AML-193 (cell line): ENCODE results near the gene RPL13.
"Not testable (repeated sequence)": the region's sequence is repeated elsewhere in the genome, so short reads cannot be mapped to it uniquely, and the experiment has no call there.

Experiments
- DNase-seq, 2 experiments: peaks; one replicate each; lab custom pipeline; 2025; lab: John Stamatoyannopoulos, UW

Gene RPL13

DNA sequence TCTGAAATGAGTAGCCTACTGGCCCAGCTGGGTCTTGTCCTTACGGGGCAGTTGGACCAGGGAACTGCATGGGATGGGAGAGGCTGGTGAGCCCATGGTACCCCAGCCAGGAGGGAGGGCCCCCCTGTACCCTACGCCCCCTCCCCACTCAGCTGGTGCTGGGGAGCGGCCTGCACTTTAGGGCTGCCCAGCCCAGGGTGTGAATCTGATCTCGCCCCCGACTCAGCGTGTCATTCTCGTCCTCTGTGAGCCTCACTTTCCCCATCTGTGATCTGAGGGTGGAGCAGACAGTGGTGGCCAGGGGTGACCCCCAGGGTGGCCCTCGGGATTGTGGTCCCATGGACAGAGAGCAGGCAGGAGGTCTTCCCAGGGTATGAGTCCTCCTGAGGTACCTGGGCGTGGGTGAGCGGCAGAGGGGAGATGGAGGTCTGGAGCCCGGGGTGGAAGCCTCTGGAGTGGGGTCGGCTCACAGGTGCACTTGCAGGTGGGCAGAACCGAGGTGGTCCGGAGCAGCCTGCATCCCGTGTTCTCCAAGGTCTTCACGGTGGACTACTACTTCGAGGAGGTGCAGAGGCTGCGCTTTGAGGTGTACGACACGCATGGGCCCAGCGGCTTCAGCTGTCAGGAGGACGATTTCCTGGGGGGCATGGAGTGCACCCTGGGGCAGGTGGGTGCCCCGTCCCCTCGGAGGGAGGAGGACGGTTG, 16.7 kb downstream of the RPL13 start:
- DNase-seq, result no peak

DNA sequence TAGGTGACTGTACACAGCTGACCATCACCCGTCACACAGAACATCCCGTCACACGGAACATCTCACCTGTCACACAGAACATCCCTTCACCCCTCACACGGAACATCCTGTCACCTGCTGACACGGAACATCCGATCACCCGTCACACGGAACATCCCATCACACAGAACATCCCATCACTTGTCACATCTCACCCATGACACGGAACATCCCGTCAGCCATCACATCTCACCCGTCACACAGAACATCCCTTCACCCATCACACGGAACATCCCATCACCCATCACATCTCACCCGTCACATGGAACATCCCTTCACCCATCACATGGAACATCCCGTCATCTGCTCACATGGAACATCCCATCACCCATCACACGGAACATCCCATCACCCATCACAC, 18.9 kb downstream of the RPL13 start:
- no peak for DNase-seq

DNA sequence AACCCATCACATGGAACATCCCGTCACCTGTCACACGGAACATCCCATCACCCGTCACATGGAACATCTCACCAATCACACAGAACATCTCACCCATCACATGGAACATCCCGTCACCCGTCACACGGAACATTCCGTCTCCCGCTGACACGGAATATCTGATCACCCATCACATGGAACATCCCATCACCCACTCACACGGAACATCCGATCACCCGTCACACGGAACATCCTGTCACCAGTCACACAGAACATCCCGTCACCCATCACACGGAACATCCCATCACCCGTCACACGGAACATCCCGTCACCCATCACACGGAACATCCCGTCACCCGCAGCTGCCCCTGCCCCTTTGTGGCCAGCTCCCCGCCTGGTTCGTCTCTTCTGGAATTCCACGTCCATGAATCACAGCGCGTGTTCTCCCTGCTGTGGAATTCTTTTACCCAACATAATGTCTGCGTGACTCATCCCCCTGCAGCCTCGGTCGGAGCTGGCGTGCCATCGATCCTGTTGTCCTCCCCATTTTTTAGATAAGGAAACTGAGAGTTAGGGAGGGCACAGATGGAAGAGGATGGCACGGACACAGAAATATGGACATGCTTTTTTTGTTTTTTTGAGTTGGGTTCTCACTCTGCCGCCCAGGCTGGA, 20.7 kb downstream of the RPL13 start:
- no peak for DNase-seq

DNA sequence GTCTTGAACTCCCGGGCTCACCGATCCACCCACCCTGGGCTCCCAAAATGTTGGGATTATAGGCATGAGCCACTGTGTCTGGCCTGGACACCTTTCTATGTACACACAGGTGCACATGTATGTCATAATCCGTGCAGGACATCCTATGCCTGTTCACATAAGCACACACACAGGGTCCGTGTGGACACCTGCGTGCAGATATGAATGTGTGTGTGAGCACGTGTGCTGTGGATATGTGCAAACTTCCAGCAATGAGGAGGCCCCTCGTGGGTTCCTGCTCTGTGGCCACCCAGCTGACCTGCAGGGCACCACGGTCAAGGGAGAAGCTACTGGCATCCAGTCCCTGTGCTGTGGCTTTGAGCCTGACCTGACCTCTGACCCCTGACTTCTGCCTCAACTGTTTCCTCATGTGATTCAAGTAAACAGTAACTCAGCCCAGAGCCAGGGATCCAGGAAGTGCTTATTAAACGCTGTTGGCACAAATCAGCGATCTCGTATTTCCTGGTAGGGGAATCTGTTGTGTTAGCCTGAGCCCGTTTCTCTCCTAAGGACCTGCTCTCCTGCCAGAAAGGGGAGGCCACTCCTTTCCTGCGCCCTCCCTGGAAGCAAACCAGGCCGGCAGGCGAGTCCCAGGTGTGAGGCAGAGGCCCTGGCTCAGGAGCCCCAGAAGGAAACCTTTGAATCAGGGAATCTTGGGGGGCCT, 21.5 kb downstream of the RPL13 start:
- DNase-seq, result no peak

DNA sequence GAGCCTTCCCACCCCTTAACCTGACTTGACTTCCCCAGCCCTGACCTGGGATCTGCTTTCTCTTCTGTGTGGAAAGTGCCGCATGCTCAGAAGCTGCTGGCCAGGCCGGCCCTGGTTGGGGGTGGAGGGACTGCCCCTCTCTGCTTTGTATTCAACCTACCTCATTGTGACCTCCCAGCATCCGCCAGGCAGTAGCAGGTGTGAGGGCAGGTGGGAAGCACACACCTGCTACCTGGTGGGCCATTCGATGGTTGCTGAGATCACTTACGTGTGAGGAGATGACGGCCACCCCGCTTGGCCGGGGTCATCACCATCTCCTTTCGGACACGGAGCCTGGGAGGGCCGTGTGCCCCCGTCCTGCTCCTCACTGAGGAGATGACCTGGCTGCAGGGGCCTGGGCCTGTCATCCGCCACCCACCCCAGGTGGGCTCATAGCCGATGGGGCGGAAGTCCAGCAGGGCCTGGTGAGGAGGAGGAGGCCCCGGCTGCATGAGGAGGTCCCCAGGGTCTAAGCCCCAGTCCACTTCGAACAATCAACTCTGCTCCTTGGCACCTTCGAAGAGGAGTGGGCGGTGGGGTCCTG, 22.2 kb downstream of the RPL13 start:
- DNase-seq, result no peak

DNA sequence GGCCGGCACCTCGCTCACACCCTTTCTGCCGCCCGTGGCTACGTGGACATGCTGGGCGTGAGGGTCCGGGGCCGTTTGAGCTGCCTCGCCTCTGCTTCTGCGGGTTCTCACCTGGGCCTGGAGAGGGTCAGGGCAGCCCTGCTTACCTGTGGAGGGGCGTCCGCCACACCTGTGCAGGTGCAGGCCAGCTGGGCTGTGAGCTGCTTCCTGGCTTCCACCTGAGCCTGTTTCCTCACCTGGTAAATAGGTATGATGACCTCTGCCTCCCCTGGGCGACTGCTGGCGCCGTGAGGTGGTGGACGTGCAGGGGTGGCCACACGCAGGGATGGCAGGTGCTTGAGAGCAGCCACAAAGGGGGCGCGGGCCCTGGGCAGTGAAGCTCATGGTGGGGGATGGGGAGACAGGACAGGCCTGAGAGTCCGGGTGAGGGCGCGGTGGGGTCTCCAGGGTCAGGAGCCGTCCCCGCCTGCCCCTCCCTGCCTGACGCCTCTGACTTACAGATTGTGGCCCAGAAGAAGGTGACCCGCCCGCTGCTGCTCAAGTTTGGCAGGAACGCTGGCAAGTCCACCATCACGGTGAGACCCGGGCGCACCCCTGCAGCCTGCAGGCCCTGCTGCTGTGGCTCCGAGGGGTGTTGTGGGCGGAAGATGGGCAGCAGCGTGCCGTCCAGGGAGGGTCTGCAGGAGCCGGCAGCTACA, 22.9 kb downstream of the RPL13 start:
- no peak for DNase-seq

DNA sequence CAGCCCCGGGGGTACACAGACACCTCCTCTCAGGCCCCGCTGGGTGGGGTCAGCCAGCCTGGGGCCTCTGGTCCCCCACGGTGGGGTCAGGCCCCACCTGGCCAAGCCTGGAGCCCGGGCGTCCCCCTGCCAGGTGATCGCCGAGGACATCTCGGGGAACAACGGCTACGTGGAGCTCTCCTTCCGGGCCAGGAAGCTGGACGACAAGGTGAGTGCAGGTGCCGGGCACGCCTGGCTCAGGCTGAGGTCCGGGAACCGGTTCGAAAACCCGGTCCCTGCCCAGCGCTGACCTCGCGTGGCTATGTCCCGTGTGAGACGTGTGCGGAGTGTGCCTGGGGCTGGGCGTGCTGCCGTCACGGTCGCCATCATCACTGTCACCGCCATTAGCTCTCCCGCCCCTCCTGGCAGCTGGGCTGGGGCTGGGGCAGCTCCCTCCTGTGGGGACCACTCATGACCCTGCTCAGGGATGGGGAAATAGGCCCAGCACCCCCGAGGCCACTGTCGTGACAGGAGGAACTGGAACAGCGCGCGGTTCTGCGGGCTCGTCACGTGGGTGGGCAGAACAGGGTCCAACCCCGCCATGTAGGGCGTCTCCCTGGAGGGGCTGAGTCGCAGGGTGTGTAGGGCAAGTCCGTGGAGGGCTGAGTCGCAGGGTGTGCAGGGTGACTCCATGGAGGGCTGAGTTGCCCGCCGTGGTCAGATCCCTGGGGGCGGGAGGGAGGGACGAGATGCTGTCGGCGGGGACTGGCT, 23.6 kb downstream of the RPL13 start:
- no peak for DNase-seq

DNA sequence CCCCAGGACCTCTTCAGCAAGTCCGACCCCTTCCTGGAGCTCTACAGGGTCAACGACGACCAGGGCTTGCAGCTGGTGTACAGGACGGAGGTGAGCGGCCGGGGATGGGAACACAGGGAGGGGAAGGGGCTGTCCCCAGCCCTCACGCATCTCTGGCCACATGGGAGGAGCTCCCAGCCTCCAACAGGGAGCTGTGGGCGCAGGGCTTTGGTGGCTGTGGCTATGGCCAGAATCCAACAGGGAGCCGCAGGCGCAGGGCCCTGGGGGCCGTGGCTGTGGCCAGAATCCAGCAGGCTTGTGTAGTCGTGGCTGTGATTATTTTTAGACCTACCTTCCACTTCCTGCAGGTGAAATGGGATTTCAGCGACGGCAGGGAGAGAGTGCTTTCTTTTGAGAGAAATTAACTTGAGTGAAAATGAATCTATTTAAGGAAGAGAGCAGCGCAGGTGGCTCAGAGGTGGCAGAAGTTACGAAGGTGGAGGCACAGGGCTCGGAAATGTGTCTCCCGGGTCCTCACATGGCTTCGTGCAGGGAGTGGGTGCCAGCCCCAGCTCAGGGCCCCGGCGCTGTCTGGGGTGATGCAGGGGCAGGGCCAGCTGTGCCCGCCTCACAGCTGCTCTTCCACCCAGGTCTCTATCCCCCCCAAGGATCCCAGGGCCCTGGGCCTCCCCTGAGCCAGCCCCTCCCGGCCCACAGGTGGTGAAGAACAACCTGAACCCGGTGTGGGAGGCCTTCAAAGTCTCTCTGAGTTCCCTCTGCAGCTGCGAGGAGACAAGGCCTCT, 24.5 kb downstream of the RPL13 start:
- DNase-seq, result no peak

DNA sequence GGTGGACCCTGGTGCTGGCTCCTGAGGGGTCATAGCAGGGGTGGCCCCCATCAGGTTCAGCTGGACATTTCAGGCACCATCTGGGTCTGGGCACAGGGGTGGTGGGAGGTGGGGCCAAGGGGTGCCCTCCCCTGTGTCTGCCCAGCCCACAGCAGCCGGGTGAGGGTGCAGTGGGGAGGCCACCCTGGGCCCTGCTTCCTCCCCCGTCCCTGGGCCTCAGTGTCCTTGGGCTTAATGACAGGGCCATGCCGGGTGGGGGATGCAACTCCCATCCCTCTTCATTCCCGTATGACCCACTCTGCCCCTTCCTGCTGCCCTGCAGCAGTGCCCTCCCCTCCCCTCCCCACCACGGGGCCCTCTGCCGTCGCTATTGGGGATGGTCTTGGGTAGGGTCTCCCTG, 25.7 kb downstream of the RPL13 start:
- DNase-seq, result no peak

DNA sequence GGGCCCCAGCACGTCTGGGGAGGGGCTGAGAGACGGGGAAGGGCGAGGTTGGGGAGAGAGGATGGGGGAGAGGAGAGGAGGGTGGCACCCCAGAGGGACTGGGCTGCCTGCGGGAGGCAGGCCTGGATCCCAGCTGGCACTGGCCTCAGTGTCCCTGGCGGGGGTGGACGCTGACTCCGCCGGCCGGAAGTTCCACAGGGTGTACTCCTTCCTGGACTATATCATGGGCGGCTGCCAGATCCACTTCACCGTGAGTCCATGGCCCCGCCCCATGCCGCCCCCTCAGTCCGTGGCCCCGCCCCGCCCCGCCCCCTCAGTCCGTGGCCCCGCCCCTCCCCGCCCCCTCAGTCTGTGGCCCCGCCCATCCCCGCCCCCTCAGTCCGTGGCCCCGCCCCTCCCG, 26.4 kb downstream of the RPL13 start:
- DNase-seq, result no peak

DNA sequence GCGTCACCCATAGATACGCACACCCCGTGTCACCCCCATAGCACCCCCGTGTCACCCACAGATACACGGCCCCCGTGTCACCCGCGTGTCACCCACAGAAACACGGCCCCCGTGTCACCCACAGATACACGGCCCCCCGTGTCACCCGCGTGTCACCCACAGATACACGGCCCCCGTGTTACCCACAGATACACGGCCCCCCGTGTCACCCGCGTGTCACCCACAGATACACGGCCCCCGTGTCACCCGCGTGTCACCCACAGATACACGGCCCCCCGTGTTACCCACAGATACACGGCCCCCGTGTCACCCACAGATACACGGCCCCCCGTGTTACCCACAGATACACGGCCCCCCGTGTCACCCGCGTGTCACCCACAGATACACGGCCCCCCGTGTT, 27.2 kb downstream of the RPL13 start:
- DNase-seq, result not testable (repeated sequence)

DNA sequence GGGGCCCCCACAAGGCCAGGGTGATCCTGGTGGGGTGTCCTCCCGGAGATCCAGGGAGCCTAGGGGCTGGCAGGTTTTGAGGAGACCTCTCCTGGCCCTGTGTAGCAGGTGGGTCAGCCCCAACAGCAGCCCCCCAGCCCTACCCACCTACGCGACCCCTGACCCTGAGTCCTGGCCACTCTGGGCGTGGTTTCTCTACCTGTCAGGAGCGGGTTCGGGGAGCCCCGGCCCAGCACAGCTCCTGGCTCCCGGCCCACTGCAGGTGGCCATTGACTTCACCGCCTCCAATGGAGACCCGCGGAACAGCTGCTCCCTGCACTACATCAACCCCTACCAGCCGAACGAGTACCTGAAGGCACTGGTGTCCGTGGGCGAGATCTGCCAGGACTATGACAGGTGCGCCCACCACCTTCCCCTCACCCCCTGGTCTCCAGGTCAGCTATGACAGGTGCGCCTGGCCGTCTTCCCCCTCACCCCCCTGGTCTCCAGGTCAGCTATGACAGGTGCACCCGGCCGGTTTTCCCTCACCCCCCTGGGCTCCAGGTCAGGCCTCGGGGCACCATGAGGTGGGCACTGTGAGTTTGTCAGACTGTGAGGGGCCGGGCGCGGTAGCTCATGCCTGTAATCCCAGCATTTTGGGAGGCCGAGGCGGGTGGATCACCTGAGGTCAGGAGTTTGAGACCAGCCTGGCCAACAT, 28.1 kb downstream of the RPL13 start:
- DNase-seq, result no peak

DNA sequence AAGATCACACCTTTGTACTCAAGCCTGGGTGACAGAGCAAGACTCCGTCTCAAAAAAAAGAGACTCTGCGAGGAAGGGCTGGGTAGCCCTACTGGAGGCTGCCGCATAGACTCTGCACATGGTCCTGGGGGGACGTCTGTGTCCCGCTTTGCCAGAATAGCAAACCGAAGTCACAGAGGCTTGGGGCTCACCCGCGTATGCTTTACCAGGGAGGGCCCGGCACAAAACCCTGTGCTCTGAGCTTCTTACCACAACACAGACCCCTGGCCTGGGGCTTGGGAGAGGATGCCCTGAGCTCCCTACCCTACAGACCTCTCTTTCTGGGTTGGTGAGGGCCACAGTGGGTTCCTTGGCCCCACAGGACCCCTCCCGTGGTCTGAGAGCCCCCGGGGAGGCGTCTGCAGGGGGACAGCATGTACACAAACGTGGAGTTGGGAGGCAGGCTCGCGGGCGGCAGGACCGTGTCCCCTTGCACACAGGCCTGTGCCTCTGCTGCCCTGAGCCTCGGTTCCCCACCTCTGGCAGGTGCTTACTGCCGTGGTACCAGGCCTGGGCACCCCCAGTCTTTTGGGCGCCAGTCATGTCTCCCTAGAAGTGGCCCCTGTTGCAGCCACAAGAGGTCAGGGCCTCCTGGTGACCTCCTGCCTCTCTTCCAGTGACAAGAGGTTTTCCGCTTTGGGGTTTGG, 28.9 kb downstream of the RPL13 start:
- DNase-seq, result no peak

DNA sequence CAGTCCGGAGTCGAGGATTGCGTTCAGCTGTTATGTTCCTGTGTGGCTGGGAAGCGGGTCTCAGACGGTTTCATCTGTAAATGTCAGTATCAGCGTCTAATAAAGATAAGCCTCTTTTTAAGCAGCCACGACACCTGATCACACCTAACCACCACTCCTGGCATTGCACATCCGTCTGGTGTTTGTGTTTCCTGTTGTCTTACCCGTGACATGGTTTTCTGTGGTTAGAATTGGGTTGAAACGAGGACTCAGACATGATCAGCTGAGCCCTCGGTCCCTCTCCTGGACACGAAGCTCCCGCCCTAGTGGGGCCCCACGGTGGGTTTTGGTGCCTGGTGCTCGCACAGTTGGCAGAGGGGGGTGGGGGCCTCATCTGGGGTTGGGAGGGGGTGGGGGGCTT, 33.4 kb downstream of the RPL13 start:
- DNase-seq, result no peak

DNA sequence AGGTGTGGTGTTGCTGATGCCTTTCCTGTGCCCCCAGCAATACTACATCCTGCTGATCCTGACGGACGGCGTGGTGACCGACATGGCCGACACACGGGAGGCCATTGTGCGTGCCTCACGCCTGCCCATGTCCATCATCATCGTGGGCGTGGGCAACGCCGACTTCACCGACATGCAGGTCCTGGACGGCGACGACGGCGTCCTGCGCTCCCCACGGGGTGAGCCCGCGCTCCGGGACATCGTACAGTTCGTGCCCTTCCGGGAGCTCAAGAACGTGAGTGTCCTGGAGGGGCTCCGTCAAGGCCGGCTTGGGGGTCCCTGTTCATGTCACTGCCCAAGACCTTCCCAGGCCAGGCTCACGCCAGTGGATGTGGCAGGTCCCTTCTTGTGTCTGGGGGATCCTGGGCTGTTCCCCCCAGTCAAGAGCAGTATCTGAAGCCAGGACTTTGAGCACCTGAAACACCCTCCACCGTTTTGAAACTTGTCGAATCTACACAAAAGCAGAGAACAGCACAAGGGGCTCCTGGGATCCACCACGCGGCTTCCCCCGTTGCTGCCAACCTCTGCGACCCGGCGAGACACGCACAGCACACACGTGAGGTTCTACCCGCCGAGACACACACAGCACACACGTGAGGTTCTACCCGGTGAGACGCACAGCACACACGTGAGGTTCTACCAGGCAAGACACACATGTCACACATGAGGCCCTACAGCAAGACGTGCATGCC, 35.0 kb downstream of the RPL13 start:
- DNase-seq, result no peak

DNA sequence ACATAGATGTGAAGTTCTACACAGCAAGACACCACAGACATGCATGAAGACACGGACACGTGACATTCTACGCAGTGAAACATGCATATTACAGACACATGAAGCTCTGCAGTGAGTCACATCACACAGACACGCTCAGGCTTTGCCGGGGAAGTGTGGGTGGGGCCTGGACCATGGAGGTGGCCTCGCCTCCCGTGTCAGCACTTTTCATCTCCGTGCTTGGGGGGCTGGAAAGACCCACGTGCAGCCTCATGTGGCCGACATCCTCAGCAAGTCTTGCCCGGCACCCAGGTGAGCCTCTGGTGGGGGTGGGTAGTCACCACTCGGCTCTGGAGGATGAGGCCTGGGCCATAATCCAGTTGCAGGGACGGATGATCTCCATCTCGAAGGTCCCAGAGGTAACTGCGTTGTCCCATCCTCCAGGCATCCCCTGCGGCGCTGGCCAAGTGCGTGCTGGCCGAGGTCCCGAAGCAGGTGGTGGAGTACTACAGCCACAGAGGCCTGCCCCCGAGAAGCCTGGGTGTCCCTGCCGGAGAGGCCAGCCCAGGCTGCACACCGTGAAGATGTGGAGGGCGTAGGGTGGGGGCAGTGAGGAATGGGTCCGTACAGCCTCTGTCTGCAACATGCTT, 35.7 kb downstream of the RPL13 start:
- no peak for DNase-seq

DNA sequence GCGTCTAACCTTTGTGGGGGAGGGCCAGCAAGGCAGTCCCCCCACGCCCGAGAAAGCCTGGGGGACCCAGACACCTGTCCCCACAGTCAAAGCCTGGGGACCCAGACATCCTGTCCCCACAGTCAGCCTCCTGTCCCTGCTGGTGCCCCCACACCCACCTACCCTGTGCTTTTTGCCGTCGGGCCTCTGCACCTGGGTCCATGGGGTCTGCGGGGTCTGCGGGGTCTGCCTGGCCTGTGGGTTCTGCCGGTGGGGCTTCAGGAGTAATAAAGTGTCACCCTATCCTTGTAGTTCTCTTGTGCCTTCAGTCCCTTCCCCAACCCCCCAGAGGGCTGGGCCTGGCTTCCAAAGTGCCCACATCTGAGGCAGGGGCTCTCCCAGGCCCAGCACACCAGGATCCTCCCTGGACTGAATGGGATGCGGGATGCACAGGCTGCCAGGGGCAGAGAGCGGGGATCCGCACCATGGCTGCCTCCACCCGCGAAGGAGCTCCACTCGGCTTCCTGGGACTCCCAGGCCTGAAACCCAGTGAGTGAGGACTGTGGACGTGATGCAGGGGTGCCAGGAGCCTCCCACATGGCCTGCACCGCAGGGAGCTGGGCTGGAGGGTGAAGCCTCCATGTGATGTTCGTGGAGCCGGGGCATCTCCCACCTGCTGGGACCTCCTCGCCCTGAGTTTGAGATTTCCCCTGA, 36.6 kb downstream of the RPL13 start:
- no peak for DNase-seq

DNA sequence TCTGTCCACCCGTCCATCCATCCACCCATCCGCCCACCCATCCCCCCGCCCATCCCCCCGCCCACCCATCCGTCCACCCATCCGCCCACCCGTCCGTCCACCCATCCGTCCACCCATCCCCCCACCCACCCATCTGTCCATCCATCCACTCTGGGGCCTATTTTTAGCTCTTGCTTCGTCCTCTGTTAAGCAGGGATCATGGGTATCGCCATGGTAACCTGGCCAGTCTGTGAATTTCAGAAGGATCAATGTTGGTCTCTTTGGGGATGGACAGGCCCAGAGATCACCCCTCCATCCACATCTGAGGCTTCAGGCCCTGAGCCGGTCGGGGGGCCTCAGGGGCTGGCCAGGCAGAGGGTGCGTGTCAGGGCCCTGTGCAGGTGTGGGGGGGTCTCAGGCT, 37.7 kb downstream of the RPL13 start:
- no peak for DNase-seq
